Ureter (tissue), 1 donor: ENCODE measurements around the gene PELI1. TPM values are rescaled to one million over a fixed set of nuclear protein-coding genes. Genes with fewer than 3 reads are reported as not detected.
"Not testable (repeated sequence)": the region's sequence is repeated elsewhere in the genome, so short reads cannot be mapped to it uniquely, and the experiment has no call there.

ENCODE experiments used
- DNase-seq: peaks from one replicate; pipeline ENCODE4 v3.0.0-alpha.2; 2020; ENCODE audit warnings: low spot score
- total RNA-seq: library from RNA; stranded (reverse); gene quantifications from one replicate; pipeline ENCODE4 v1.2.4, GENCODE V29; 2023
- donor health status: DM: yes; HTN: yes; CAD: no.

The PELI1 gene
- total RNA-seq, 1 donor from 2014 or later: 39.4 TPM

DNA sequence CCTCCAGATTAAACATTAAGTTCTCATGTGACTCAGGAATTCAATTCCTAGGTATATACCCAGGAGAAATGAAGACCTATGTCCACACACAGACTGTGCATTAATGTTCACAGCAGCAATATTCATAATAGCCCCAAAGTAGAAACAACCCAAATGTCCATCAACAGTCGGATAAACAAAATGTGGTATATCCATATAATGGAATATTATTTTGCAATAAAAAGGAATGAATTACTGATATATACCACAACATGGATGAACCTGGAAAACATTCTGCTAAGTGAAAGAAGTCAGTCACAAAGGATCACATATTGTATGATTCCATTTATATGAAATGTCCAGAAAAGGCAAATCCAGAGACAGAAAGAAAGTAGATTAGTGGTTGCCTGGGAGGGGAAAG is 20.5 kb downstream of the PELI1 start:
- DNase-seq: no peak

- no peak for DNase-seq
Measured at GRCh38 chr2:64122358-64122757, 21.9 kb downstream of the PELI1 start.

DNA sequence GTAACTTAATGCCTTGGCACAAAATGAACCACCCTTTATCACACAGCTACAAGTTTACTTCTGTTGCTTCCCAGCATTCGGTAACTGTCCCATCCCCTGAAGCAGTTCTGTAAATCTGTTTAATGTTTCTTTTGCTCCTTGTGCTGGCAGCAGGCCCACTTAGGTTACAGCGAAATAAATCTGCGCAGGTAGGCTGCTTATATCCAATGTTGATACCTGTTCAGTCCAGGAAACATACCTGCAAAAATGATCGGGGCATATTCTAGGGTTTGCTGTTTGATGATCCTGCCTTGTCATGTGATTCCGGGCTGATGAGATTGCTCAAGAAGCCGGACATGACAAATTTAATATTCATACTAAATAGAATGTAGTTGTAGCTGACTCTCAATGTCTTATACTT is 23.3 kb downstream of the PELI1 start:
- no peak for DNase-seq

DNA sequence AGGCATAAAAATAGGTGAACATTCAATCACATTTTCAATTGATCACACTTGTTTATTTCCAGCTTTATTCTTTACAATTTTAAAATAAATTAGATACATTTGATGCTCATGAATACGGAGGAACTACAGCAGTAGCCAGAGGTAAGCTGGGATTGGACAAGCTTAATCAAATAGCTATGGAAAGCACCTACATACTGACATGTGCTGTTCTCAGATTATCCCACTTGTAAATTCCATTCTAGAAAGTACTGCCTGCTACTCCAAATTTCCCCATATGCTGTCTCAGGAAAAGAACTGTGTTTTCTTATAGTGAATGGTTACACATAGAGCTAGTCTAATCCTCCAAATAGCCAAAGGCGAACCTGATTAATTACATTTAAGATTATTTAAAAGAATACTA is 24.2 kb downstream of the PELI1 start:
- DNase-seq: no peak

- DNase-seq: no peak
Measured at GRCh38 chr2:64119369-64119768, 24.9 kb downstream of the PELI1 start.

DNA sequence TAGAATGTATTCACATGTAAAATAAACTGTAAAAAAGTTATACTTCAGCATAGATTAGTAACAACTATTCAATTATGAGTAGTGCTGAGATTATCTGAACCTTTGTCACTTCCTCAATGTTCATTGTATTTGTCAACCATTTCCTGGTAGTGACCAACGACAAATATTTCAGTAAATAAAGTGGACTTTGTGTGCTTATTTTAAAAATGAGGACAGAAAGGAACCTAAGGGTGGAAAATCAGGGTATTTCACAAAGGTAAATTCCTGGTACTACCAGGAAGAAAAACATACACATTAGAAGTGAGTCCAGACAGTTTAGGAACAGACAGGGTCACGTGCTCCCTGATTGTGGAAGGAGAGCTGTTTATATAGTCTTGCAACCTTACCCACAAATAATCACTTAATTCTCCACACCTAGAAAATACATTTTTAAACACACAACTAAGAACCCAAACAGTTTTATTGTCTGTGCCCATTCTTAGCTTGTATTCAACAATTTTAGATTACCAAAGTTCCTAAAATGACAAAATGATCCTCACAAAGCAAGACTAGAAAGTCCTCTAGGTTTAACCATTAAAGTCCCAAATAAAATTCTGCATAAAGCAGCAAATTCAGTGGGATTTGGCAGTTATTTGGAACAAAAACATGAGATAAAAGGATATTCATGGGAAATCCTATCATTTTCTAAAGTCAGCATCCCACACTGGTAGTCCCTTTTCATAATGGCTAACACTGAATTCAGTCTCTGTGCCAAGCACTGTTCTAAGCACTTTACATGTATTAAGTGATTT is 28.2 kb downstream of the PELI1 start:
- DNase-seq: no peak

GRCh38 chr2:64114912-64115277 is 29.3 kb downstream of the PELI1 start:
- DNase-seq: no peak

- DNase-seq: no peak
Measured at GRCh38 chr2:64114063-64114911, 29.9 kb downstream of the PELI1 start.

DNA sequence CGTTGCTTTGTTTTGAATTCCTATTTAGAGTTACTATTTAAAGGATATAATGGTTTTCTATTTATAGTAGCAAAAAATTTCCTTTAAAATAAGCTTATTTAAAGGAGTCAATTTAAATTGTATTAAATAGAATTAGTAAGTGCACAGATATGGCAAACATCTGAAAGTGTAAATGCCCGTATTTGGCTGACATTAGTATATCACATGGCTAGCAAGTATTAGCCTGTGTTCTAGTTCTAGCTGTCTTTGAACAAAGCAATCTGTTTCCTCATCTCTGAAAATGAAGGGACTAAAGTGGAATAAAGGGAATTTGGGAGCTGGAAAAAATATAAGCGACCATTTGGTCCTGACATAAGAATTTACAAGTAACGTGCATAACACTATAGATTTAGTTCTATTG is 32.2 kb downstream of the PELI1 start:
- no peak for DNase-seq

- DNase-seq: no peak
Measured at GRCh38 chr2:64111426-64111825, 32.8 kb downstream of the PELI1 start.

- DNase-seq: no peak
Measured at GRCh38 chr2:64108666-64109241, 35.5 kb downstream of the PELI1 start.

DNA sequence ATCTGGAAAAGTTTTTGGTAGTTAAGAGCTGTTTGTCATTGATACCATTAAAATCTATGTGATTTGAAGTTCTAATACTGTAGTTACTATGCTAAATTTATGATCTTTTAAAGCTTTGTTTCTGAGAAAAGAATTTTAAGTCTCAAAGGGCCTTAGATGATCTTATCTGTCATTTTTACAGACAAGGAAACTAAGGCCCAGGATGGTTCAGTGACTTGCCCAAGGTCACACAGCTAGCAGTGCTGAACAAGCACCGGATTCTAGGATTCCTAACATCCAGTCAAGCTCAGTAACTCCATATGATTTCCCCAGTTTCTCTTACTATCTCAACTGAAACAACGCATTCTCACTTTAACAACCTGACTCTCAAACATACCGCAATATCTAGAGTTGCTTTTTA is 37.7 kb downstream of the PELI1 start:
- DNase-seq: no peak

GRCh38 chr2:64105670-64106461 is 38.4 kb downstream of the PELI1 start:
- no peak for DNase-seq

DNA sequence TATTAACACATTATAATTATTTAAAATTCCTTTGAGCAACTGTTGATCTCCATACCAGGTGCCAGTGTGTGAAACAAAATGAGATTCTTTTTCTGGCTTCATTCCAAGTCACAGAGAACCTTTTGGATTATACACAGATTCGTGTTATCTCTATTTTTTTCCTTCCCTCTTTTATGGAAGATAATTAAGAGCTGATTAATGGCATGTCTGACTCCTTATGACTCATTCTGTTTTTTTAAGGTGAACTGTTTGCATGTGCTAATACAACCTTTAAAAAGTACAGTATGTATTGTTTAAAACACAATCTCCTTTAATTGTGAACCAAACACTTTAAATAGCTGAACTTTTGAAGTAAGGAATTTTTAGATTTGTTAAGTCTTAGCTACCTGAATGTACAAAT is 39.3 kb downstream of the PELI1 start:
- no peak for DNase-seq

DNA sequence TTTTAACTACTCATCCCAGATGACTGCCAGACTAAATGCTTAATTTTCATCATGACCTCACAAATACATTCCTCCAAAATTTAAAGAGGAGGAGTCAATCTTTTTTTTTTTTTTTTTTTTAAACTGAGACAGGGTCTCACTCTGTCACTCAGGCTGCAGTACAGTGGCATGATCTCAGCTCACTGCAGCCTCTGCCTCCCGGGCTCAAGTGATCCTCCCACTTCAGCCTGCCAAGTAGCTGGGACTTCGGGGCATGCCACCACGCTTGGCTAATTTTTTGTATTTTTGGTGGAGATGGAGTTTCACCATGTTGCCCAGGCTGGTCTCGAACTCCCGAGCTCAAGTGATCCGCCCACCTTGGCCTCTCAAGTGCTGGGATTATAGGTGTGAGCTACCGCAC is 41.5 kb downstream of the PELI1 start:
- DNase-seq: not testable (repeated sequence)

GRCh38 chr2:64101141-64101591 is 43.1 kb downstream of the PELI1 start:
- DNase-seq: no peak

- not testable (repeated sequence) for DNase-seq
Measured at GRCh38 chr2:64100584-64100983, 43.6 kb downstream of the PELI1 start.

- DNase-seq: no peak
Measured at GRCh38 chr2:64094663-64095382, 49.4 kb downstream of the PELI1 start.

DNA sequence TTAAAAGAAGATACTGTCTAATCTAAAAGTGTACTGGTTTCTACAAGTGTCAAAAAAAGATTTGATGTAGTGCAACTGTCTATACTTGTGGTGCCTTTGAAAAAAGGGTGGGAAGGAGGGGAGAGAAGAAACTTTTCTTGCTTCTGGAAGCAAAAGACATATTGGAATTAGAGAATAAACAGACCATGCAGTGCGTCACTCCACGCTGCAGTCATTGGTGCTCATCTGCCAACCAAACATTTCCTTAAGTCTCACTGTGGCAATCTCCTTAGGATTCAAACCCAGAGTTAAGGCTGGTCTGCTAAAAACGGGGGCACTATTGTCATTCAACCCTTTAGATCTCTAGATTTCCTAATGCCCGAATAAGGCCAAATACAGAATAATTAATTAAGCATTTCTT is 50.9 kb downstream of the PELI1 start:
- no peak for DNase-seq

- DNase-seq: no peak
Measured at GRCh38 chr2:64092502-64092901, 51.7 kb downstream of the PELI1 start.

- no peak for DNase-seq
Measured at GRCh38 chr2:64090264-64090663, 54.0 kb downstream of the PELI1 start.
